IPS-18c (cell line): ENCODE measurements around the gene DIAPH3.
"Not testable (repeated sequence)": the region's sequence is repeated elsewhere in the genome, so short reads cannot be mapped to it uniquely, and the experiment has no call there.

Source experiments
- H3K4me3 ChIP-seq: 2 replicates; pipeline ENCODE4 v1.7.0; 2013; ENCODE audit warnings: low read depth, mild to moderate bottlenecking, low read length, moderate library complexity; ENCODE audit not compliant: insufficient read depth
- H3K9me3 ChIP-seq: one replicate; pipeline ENCODE4 v1.6.1; 2013; ENCODE audit warnings: mild to moderate bottlenecking, low read length, moderate library complexity; ENCODE audit not compliant: control insufficient read depth, insufficient read depth

Gene DIAPH3

DNA sequence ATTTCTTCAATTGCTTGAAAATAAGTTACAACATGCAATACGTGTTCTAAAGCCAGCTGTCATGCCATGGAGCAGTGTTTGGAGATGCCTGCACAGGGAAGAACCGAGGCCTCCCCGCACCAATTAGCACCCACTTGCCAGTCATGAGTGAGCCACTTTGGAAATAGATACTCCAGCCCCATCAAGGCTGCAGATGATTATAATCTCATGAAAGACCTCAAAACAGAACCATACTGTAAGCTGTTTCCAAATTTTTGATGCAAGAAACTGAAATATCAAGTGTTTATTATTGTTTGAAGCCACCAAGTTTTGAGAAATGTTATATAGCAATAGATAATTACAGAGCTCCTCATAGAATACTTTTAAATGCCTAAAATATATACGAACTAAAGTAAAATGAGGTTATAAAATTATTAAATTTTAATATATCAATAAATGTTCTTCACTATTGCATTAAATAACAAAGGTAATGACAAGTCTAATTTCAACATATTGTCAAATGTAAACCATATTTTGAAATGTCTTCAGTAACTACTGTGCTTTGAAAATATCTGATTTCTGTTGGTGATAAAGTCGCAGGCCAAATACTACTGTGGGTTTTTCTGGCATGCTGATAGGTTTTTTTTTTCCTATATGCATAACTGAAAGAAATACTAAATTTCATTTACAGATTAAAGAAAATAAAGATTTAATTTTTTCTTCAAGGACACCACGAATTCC lies 43.0 kb downstream of the DIAPH3 start:
- H3K9me3 ChIP-seq, result peaks cover 2% of the 10 kb centered on the region

GRCh38 chr13:60118696-60119400 lies 44.9 kb downstream of the DIAPH3 start:
- Histone ChIP-seq H3K4me3 (no peak overlapping the region), H3K9me3 (peaks cover 2% of the 10 kb centered on the region)

More for the DNA sequence above, 43.0 kb downstream of the DIAPH3 start:
- H3K4me3 ChIP-seq, result no peak overlapping the region

GRCh38 chr13:60114499-60115028 lies 49.2 kb downstream of the DIAPH3 start:
- Histone ChIP-seq H3K9me3 (peaks cover 2% of the 10 kb centered on the region), H3K4me3 (no peak overlapping the region)

DNA sequence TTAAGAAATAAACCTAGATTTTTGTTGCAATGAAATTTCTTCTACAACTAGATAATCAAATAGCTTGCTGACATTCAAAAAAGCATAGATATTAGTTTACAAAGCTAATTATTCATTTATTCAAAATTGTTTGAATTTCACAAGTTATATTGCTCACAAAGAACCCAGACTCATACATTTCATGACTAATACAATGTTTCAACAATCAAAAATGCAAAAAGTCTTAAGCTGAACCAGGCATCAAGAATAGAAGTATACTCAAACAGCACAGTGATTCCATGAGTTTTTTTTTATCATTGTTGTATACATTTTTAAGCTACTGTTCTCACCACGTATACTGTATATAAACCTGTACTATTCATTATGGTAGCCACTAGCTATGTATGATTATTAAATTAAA lies 51.0 kb downstream of the DIAPH3 start:
- no peaks in the 10 kb centered on the region for H3K9me3 ChIP-seq

GRCh38 chr13:60111691-60112090 lies 52.0 kb downstream of the DIAPH3 start:
- no peak overlapping the region for H3K4me3 ChIP-seq

More for the DNA sequence above, 51.0 kb downstream of the DIAPH3 start:
- H3K4me3 ChIP-seq, result no peak overlapping the region

GRCh38 chr13:60109285-60109684 lies 54.4 kb downstream of the DIAPH3 start:
- Histone ChIP-seq H3K9me3 (no peaks in the 10 kb centered on the region), H3K4me3 (no peak overlapping the region)

More at GRCh38 chr13:60111691-60112090, 52.0 kb downstream of the DIAPH3 start:
- H3K9me3 ChIP-seq, result no peaks in the 10 kb centered on the region

- Histone ChIP-seq H3K4me3 (no peak overlapping the region), H3K9me3 (no peaks in the 10 kb centered on the region)
Observed at GRCh38 chr13:60108589-60108988, 55.1 kb downstream of the DIAPH3 start.

DNA sequence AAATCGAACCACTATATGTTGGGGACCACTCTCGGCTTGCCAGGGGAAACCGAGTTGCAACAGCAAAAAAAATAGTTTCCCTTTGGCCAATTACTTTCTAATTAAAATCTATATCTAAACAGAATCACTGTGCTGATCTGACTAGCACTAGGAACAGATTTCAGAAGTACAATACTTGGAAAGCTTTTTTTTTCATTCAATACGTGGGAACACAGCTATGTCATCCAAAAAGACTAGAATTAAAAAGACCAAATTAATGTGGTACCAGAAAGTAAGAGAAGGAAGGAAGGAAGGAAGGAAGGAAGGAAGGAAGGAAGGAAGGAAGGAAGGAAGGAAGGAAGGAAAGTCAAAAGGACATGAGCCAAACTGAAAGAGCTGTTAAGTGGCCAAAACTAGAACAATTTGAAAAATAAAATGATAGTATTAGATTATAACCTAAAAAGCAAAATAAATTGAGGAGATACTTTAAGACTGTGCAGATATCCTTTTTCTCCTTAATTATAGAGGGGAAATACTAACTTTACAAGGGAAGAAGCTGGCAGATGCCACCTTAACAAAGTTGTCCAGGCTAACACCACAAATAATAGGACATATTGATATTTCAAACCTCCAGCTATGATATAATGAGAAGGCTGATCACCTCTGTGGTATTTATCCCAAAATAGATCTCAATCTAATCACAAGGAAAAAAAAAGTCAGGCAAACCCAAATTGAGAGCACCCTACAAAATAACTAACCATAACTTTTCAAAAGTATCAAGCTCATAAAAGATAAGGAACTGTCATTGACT lies 63.9 kb downstream of the DIAPH3 start:
- Histone ChIP-seq H3K4me3 (no peak overlapping the region), H3K9me3 (no peaks in the 10 kb centered on the region)

- Histone ChIP-seq H3K9me3 (no peaks in the 10 kb centered on the region), H3K4me3 (no peak overlapping the region)
Observed at GRCh38 chr13:60095300-60095699, 68.4 kb downstream of the DIAPH3 start.

DNA sequence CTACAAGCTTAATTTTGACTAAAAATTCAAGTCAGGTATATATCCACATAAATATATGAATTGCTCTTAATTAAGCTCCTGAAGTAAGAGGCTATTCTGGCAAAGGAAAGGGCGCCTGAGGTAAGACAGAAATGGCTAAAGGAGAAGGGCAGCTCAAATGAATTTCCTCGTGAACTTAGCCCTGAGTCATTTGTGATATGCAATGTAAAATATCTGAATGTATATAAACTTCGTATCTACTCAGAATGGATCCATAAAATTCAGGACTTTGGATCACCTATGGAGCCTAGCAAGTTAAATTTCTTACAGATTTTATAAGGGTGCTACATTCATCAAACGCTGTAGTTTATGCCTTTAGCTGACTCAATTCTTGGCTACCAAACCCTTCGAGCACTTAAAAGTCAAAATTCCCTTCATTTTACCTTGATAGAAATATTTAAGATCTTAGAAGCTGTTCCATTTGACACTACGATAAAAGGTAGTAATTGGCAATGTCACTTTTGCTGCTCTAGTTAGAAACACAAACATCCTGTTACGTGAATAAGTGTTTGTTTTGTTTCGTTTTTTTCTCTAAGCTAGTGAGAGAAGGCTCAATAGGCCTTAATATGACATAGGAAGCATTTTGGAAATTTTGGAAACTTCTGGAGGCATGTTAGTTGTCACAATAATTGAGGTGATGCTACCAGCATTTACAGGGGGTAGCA lies 69.2 kb downstream of the DIAPH3 start:
- Histone ChIP-seq H3K9me3 (no peaks in the 10 kb centered on the region), H3K4me3 (no peak overlapping the region)

GRCh38 chr13:60093425-60094019 lies 70.2 kb downstream of the DIAPH3 start:
- no peak overlapping the region for H3K4me3 ChIP-seq

GRCh38 chr13:60091573-60091972 lies 72.2 kb downstream of the DIAPH3 start:
- Histone ChIP-seq H3K9me3 (no peaks in the 10 kb centered on the region), H3K4me3 (no peak overlapping the region)

More at GRCh38 chr13:60093425-60094019, 70.2 kb downstream of the DIAPH3 start:
- no peaks in the 10 kb centered on the region for H3K9me3 ChIP-seq

- H3K9me3 ChIP-seq, result no peaks in the 10 kb centered on the region
- no peak overlapping the region for H3K4me3 ChIP-seq
Observed at GRCh38 chr13:60090574-60090973, 73.2 kb downstream of the DIAPH3 start.

- H3K9me3 ChIP-seq, H3K4me3 ChIP-seq: not testable (repeated sequence)
Observed at GRCh38 chr13:60083780-60084179, 79.9 kb downstream of the DIAPH3 start.

- Histone ChIP-seq H3K4me3 (no peak overlapping the region), H3K9me3 (no peaks in the 10 kb centered on the region)
Observed at GRCh38 chr13:60080850-60081249, 82.9 kb downstream of the DIAPH3 start.

DNA sequence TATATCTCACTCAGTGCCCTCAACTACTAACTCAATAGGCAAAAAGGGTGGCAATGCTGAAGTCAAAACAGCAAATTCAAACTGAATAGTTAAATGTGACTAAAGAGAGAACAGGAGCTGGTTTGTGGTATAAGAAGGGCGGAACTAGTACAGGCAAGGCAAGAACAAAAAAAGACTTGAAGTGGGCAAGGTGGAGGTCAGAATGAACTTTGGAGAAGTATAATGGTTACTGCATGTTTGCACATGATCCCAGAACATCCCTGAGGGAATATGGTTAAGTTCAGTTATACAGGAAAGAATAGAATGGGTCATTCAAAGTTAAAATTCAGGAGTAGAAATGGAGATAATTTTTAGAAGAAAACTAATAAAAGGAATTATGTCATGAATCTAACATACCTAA lies 85.5 kb downstream of the DIAPH3 start:
- Histone ChIP-seq H3K4me3 (no peak overlapping the region), H3K9me3 (no peaks in the 10 kb centered on the region)

GRCh38 chr13:60075850-60076249 lies 87.9 kb downstream of the DIAPH3 start:
- H3K9me3 ChIP-seq, result no peaks in the 10 kb centered on the region
- no peak overlapping the region for H3K4me3 ChIP-seq
